Thymus (tissue), 11 donors: ENCODE data around the gene HBP1. TPM values are rescaled to one million over a fixed set of nuclear protein-coding genes. Genes with fewer than 3 reads are reported as not detected.
"Not testable (repeated sequence)": the region's sequence is repeated elsewhere in the genome, so short reads cannot be mapped to it uniquely, and the experiment has no call there.

Experiments
- DNase-seq, 9 donors: peaks; one replicate each; pipeline ENCODE4 v3.0.0-alpha.2; 2013; ENCODE audit warnings: low spot score in 9 of 9, low read depth in 6 of 9, missing footprints in 1 of 9
- H3K27ac ChIP-seq, 2 donors: one replicate each; pipeline ENCODE4 v1.5.1; 2013; ENCODE audit warnings: control low read depth in 1 of 2, low read depth in 1 of 2, low read length in 1 of 2, mild to moderate bottlenecking in 1 of 2, moderate library complexity in 1 of 2
- H3K27me3 ChIP-seq, 2 donors: one replicate each; pipeline ENCODE4 v1.5.1; 2013; ENCODE audit warnings: low read length in 1 of 2; ENCODE audit not compliant: control insufficient read depth in 2 of 2, insufficient read depth in 1 of 2
- H3K36me3 ChIP-seq, 2 donors: one replicate each; pipeline ENCODE4 v1.5.1; 2013; ENCODE audit warnings: low read length in 1 of 2, mild to moderate bottlenecking in 1 of 2, moderate library complexity in 1 of 2; ENCODE audit not compliant: control insufficient read depth in 2 of 2, insufficient read depth in 2 of 2
- H3K4me1 ChIP-seq, 2 donors: one replicate each; pipeline ENCODE4 v1.5.1; 2013; ENCODE audit warnings: low read length in 2 of 2; ENCODE audit not compliant: control insufficient read depth in 2 of 2, insufficient read depth in 2 of 2
- H3K4me3 ChIP-seq, 2 donors: one replicate each; pipeline ENCODE4 v1.5.1; 2013; ENCODE audit warnings: low read length in 2 of 2, control low read depth in 1 of 2, mild to moderate bottlenecking in 1 of 2
- H3K9me3 ChIP-seq, 2 donors: one replicate each; pipeline ENCODE4 v1.5.1; 2013; ENCODE audit warnings: low read length in 1 of 2, mild to moderate bottlenecking in 1 of 2; ENCODE audit not compliant: control insufficient read depth in 2 of 2, insufficient read depth in 1 of 2
- WGBS: extraction: QIAGEN DNeasy Blood & Tissue Kit; methylation state at CpG from one replicate; pipeline ENCODE4 v1.1.7; 2013; 5-methylcytosine and 5-hydroxymethylcytosine counted together
- polyA plus RNA-seq: library from polyadenylated mRNA; stranded (reverse); fragments of 200-250 nt; gene quantifications from one replicate; pipeline ENCODE4 v1.2.3, GENCODE V29; 2013
- total RNA-seq: library from RNA; stranded (reverse); fragments of 120-200 nt; gene quantifications from one replicate; pipeline ENCODE4 v1.2.4, GENCODE V29; 2013
- donor health status: healthy.

HBP1 gene
- total and polyA plus RNA-seq, 2 donors: 56.7 to 64.1 TPM

- H3K4me1 ChIP-seq: no peaks in the 10 kb centered on the region
- WGBS: 28% methylated on average over 4 of the region's 4 CpGs
- no peak overlapping the region for H3K4me3 ChIP-seq
- H3K9me3 ChIP-seq: no peaks in the 10 kb centered on the region
- no peak overlapping the region for H3K27ac ChIP-seq
- DNase-seq: peak; percentile 47 to 86 (median 74)
- H3K36me3 ChIP-seq: no peaks in the 10 kb centered on the region
- H3K27me3 ChIP-seq: no peaks in the 10 kb centered on the region
Observed at GRCh38 chr7:107150375-107151073, 18.3 kb upstream of the HBP1 start.

- Histone ChIP-seq H3K27me3 (no peaks in the 10 kb centered on the region), H3K4me3 (no peak overlapping the region), H3K36me3 (no peaks in the 10 kb centered on the region), H3K4me1 (no peaks in the 10 kb centered on the region), H3K9me3 (no peaks in the 10 kb centered on the region), H3K27ac (no peak overlapping the region)
- DNase-seq: no peak
- WGBS: 97% methylated on average over 7 of the region's 7 CpGs
Observed at GRCh38 chr7:107151538-107151937, 17.3 kb upstream of the HBP1 start.

GRCh38 chr7:107152011-107152410, 16.8 kb upstream of the HBP1 start:
- Histone ChIP-seq H3K4me3 (no peak overlapping the region), H3K27ac (no peak overlapping the region), H3K27me3 (no peaks in the 10 kb centered on the region), H3K9me3 (no peaks in the 10 kb centered on the region), H3K36me3 (no peaks in the 10 kb centered on the region), H3K4me1 (no peaks in the 10 kb centered on the region)
- DNase-seq: no peak
- whole genome bisulfite sequencing: 81% methylated on average over 4 of the region's 4 CpGs

GRCh38 chr7:107154826-107155225, 14.0 kb upstream of the HBP1 start:
- no peak overlapping the region for H3K4me3 ChIP-seq
- no peaks in the 10 kb centered on the region for H3K4me1 ChIP-seq
- H3K27me3 ChIP-seq: no peaks in the 10 kb centered on the region
- no peak for DNase-seq
- no peak overlapping the region for H3K27ac ChIP-seq
- no peaks in the 10 kb centered on the region for H3K9me3 ChIP-seq
- 96% methylated on average over 6 of the region's 6 CpGs for WGBS
- H3K36me3 ChIP-seq: no peaks in the 10 kb centered on the region

- not testable (repeated sequence) for DNase-seq, H3K36me3 ChIP-seq, H3K27me3 ChIP-seq, H3K27ac ChIP-seq, H3K4me1 ChIP-seq, H3K9me3 ChIP-seq, H3K4me3 ChIP-seq
- 98% methylated on average over 3 of the region's 3 CpGs for WGBS
Observed at GRCh38 chr7:107155726-107156125, 13.1 kb upstream of the HBP1 start.

GRCh38 chr7:107157091-107157490, 11.7 kb upstream of the HBP1 start:
- 98% methylated on average over 7 of the region's 7 CpGs for WGBS
- Histone ChIP-seq H3K4me1 (no peaks in the 10 kb centered on the region), H3K9me3 (no peaks in the 10 kb centered on the region), H3K27ac (no peak overlapping the region), H3K27me3 (no peaks in the 10 kb centered on the region), H3K4me3 (no peak overlapping the region), H3K36me3 (no peaks in the 10 kb centered on the region)
- DNase-seq: no peak

GRCh38 chr7:107158028-107158427, 10.8 kb upstream of the HBP1 start:
- H3K4me1 ChIP-seq: no peaks in the 10 kb centered on the region
- H3K4me3 ChIP-seq: no peak overlapping the region
- no peaks in the 10 kb centered on the region for H3K36me3 ChIP-seq
- WGBS: 97% methylated on average over 2 of the region's 2 CpGs
- H3K27me3 ChIP-seq: no peaks in the 10 kb centered on the region
- DNase-seq: no peak
- H3K9me3 ChIP-seq: no peaks in the 10 kb centered on the region
- H3K27ac ChIP-seq: no peak overlapping the region

- H3K36me3 ChIP-seq: no peaks in the 10 kb centered on the region
- no peak for DNase-seq
- no peaks in the 10 kb centered on the region for H3K9me3 ChIP-seq
- WGBS: 95% methylated on average over 2 of the region's 2 CpGs
- no peak overlapping the region for H3K27ac ChIP-seq
- H3K4me3 ChIP-seq: no peak overlapping the region
- no peaks in the 10 kb centered on the region for H3K27me3 ChIP-seq
- H3K4me1 ChIP-seq: no peaks in the 10 kb centered on the region
Observed at GRCh38 chr7:107160389-107160788, 8.4 kb upstream of the HBP1 start.

- Histone ChIP-seq H3K4me1 (no peaks in the 10 kb centered on the region), H3K4me3 (no peak overlapping the region), H3K9me3 (no peaks in the 10 kb centered on the region), H3K27me3 (no peaks in the 10 kb centered on the region), H3K36me3 (no peaks in the 10 kb centered on the region), H3K27ac (no peak overlapping the region)
- 95% methylated on average over 3 of the region's 3 CpGs for WGBS
- no peak for DNase-seq
Observed at GRCh38 chr7:107161415-107161814, 7.4 kb upstream of the HBP1 start.
